GM12878 (cell line): ENCODE data around the gene MVB12B. TPM values are rescaled to one million over a fixed set of nuclear protein-coding genes. Genes with fewer than 3 reads are reported as not detected.

Experiments
- ATAC-seq: fragments of 200-7000 bp; cut with Tn5 transposase; 3 replicates; pipeline ENCODE4 v1.9.1; 2020; ENCODE audit warnings: mild to moderate bottlenecking, moderate library complexity
- BruUV-seq: library from RNA; stranded (reverse); fragments of 400-500 nt; replicated peaks from 2 replicates; lab custom pipeline; 2021; lab: Mats Ljungman, UMichigan
- CTCF ChIA-PET: fragments of 300-600 bp; sonication (Branson Sonifier 250); formaldehyde crosslinking; extraction: SDS; loops from one replicate; lab custom pipeline; 2021; ENCODE audit warnings: inconsistent platforms; lab: Yijun Ruan, JAX
- POLR2A ChIA-PET: fragments of 350-600 bp; formaldehyde crosslinking; extraction: SDS; loops from one replicate; lab custom pipeline; 2021; ENCODE audit warnings: inconsistent platforms; lab: Charles Lee
- RAD21 ChIA-PET: fragments of 300-600 bp; sonication (Branson Sonifier 250); formaldehyde crosslinking; loops from one replicate; lab custom pipeline; 2023; ENCODE audit warnings: antibody characterized with exemption; ENCODE audit not compliant: unreplicated experiment; lab: Charles Lee
- SMC1A ChIA-PET: fragments of 300-600 bp; sonication (Branson Sonifier 250); formaldehyde crosslinking; loops from one replicate; lab custom pipeline; 2023; ENCODE audit not compliant: unreplicated experiment, uncharacterized antibody; lab: Charles Lee
- DNase-seq: peaks from one replicate; pipeline ENCODE4 v3.0.0-alpha.2; 2011; ENCODE audit warnings: low read depth, low spot score
- FAIRE-seq: peaks from 3 replicates; lab custom pipeline; 2011; peaks lifted over from hg19 to GRCh38; lab: Jason Lieb, UNC
- H2AFZ ChIP-seq: 2 replicates; pipeline ENCODE4 v1.6.0; 2011; ENCODE audit warnings: low read depth, low read length, control low read depth; ENCODE audit not compliant: control insufficient read depth
- H3K27ac ChIP-seq: 2 replicates; pipeline ENCODE4 v1.5.1; 2011; ENCODE audit warnings: control low read depth; ENCODE audit not compliant: control insufficient read depth, insufficient read depth
- H3K27me3 ChIP-seq, 2 experiments: replicated peaks in 1 of 2; 2 replicates each; pipeline versions ENCODE4 v1.6.0 to v1.6.1; 2011; ENCODE audit warnings: low read length in 1 of 2; ENCODE audit not compliant: control insufficient read depth in 2 of 2, insufficient read depth in 2 of 2
- H3K36me3 ChIP-seq, 2 experiments: 2 replicates each; pipeline ENCODE4 v1.5.1; 2011; ENCODE audit warnings: low read length in 1 of 2; ENCODE audit not compliant: control insufficient read depth in 2 of 2, insufficient read depth in 2 of 2
- H3K4me1 ChIP-seq: 2 replicates; pipeline ENCODE4 v1.6.1; 2011; ENCODE audit warnings: mild to moderate bottlenecking, low read length, moderate library complexity, mixed read lengths; ENCODE audit not compliant: control insufficient read depth, insufficient read depth
- H3K4me2 ChIP-seq: 2 replicates; pipeline ENCODE4 v1.6.0; 2011; ENCODE audit warnings: control low read depth; ENCODE audit not compliant: control insufficient read depth, insufficient read depth
- H3K4me3 ChIP-seq: fragments of 200-600 bp; sonication (generic); 2 replicates; pipeline ENCODE4 v1.5.1; 2016
- H3K79me2 ChIP-seq: 2 replicates; pipeline ENCODE4 v1.6.0; 2011; ENCODE audit warnings: low read length; ENCODE audit not compliant: control insufficient read depth, insufficient read depth
- H3K9ac ChIP-seq: 2 replicates; pipeline ENCODE4 v1.8.0; 2011; ENCODE audit warnings: low read length, control low read depth, mixed read lengths; ENCODE audit not compliant: control insufficient read depth, insufficient read depth
- H3K9me3 ChIP-seq: replicated peaks from 3 replicates; pipeline ENCODE4 v1.5.1; 2011; ENCODE audit warnings: mild to moderate bottlenecking, low read length; ENCODE audit not compliant: control insufficient read depth, insufficient read depth
- H4K20me1 ChIP-seq: 2 replicates; pipeline ENCODE4 v1.6.0; 2011; ENCODE audit not compliant: control insufficient read depth, insufficient read depth
- ATF7 ChIP-seq: fragments of 450-650 bp; IDR thresholded peaks from 2 replicates; pipeline ENCODE4 v1.6.1; 2016; ENCODE audit warnings: low read depth, mild to moderate bottlenecking
- ETV6 ChIP-seq, 2 experiments: fragments of 450-650 bp in 1 of 2; IDR thresholded peaks in 1 of 2; conservative IDR thresholded peaks in 1 of 2; 2 replicates each; pipeline ENCODE4 v1.6.1; 2014; ENCODE audit warnings: antibody characterized with exemption in 1 of 2, borderline replicate concordance in 1 of 2, low read depth in 1 of 2, mild to moderate bottlenecking in 1 of 2, moderate library complexity in 1 of 2
- EZH2 ChIP-seq: IDR thresholded peaks from 2 replicates; pipeline ENCODE4 v1.6.1; 2012; ENCODE audit warnings: low read depth, mild to moderate bottlenecking, control low read depth, inconsistent platforms, low read length, borderline replicate concordance; ENCODE audit not compliant: control insufficient read depth
- NFXL1 ChIP-seq: fragments of 450-650 bp; IDR thresholded peaks from 2 replicates; pipeline ENCODE4 v1.6.1; 2017; ENCODE audit warnings: antibody characterized with exemption, mild to moderate bottlenecking, borderline replicate concordance
- NFYB ChIP-seq: IDR thresholded peaks from 2 replicates; pipeline ENCODE4 v1.6.1; 2011; ENCODE audit warnings: low read depth, mild to moderate bottlenecking, low read length, improper control_type of control experiment, moderate library complexity; ENCODE audit not compliant: insufficient read depth
- SMAD5 ChIP-seq: IDR thresholded peaks from 2 replicates; pipeline ENCODE4 v1.6.1; 2016; ENCODE audit warnings: antibody characterized with exemption, low read depth
- ZNF217 ChIP-seq: fragments of 450-650 bp; IDR thresholded peaks from 2 replicates; pipeline ENCODE4 v1.6.1; 2017; ENCODE audit warnings: antibody characterized with exemption, mild to moderate bottlenecking
- WGBS: methylation state at CpG from one replicate; pipeline ENCODE4 v1.1.6; 2016; ENCODE audit warnings: low lambda C conversion rate; ENCODE audit not compliant: insufficient replicate concordance, insufficient coverage; ENCODE audit errors: missing lambda C conversion rate; 5-methylcytosine and 5-hydroxymethylcytosine counted together
- in situ Hi-C: fragments of 300-500 bp; cut with MboI; formaldehyde crosslinking; loops from 9 replicates; pipeline ENCODE4 v1.14.3; 2018; ENCODE audit warnings: mixed read lengths
- intact Hi-C: fragments of 100-400 bp; cut with micrococcal nuclease; formaldehyde crosslinking; loops from one replicate; pipeline ENCODE4 v1.14.2; 2022; ENCODE audit not compliant: unreplicated experiment
- polyA plus RNA-seq, 11 experiments: library from polyadenylated mRNA; depleted of rRNA in 4 of 11; unstranded in 6 of 11; stranded (reverse) in 5 of 11; fragments of >200 nt; fragmentation: Nextera tagmentation in 4 of 11; fragmentation: Illumina TruSeq in 1 of 11; extraction: Ambion mirVana in 4 of 11; extraction: Trizol in 1 of 11; gene quantifications; 1 replicate in 1 of 11; 2 replicates in 10 of 11; pipeline versions ENCODE4 v1.2.1 to v1.2.3, GENCODE V29; 2011 to 2016; ENCODE audit warnings: inconsistent platforms in 2 of 11, missing spikeins in 2 of 11, low read depth in 1 of 11
- total RNA-seq, 4 experiments: library from RNA; depleted of rRNA in 3 of 4; stranded (reverse); fragments of >200 nt in 3 of 4; fragmentation: Illumina TruSeq in 1 of 4; extraction: Trizol in 1 of 4; gene quantifications; 2 replicates each; pipeline versions ENCODE4 v1.2.1 to v1.2.3, GENCODE V29; 2013 to 2021
- TF ChIP-seq, protein P1 (sequence below): fragments of 450-650 bp; formaldehyde crosslinking; IDR thresholded peaks from 2 replicates; pipeline ENCODE4 v1.4.0; 2020; ENCODE audit warnings: mild to moderate bottlenecking, moderate library complexity
- TF ChIP-seq, protein P2 (sequence below): fragments of 450-650 bp; IDR thresholded peaks from 2 replicates; pipeline ENCODE4 v1.6.1; 2017; ENCODE audit warnings: mild to moderate bottlenecking, moderate library complexity
- TF ChIP-seq, protein P3 (sequence below): fragments of 450-650 bp; IDR thresholded peaks from 2 replicates; pipeline ENCODE4 v1.6.1; 2017; ENCODE audit warnings: antibody characterized with exemption, mild to moderate bottlenecking, moderate library complexity

MVB12B gene
- total and polyA plus RNA-seq, 10 of the 15 experiments (the other 5 are each of a cell fraction or from before 2014, with no cell fraction given): 0.08 TPM; not detected in 9

DNA sequence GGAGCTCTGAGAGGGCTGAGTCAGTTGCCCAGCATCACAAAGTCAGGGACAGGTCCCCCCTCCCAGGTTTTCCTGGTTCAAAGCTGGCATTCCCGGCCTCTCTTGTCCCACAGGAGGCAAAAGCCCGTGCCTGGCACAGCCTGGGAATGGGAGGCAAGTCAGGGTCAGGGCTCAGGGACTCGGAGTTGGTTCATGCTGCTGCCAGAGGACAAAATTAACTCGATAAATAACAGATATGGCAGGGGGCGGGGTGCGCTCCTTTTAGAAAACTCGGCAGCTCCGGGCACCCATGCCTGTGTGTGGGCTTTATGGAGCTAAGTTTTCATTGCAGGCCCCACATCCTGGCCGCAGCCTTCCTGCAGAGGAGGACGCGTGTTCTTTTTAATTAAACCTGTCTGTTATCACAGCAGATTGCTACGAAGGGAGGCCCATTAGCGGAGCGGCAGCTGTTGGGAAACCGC is 224.3 kb downstream of the MVB12B start (continued):
- TF ChIP-seq, protein P1, sequence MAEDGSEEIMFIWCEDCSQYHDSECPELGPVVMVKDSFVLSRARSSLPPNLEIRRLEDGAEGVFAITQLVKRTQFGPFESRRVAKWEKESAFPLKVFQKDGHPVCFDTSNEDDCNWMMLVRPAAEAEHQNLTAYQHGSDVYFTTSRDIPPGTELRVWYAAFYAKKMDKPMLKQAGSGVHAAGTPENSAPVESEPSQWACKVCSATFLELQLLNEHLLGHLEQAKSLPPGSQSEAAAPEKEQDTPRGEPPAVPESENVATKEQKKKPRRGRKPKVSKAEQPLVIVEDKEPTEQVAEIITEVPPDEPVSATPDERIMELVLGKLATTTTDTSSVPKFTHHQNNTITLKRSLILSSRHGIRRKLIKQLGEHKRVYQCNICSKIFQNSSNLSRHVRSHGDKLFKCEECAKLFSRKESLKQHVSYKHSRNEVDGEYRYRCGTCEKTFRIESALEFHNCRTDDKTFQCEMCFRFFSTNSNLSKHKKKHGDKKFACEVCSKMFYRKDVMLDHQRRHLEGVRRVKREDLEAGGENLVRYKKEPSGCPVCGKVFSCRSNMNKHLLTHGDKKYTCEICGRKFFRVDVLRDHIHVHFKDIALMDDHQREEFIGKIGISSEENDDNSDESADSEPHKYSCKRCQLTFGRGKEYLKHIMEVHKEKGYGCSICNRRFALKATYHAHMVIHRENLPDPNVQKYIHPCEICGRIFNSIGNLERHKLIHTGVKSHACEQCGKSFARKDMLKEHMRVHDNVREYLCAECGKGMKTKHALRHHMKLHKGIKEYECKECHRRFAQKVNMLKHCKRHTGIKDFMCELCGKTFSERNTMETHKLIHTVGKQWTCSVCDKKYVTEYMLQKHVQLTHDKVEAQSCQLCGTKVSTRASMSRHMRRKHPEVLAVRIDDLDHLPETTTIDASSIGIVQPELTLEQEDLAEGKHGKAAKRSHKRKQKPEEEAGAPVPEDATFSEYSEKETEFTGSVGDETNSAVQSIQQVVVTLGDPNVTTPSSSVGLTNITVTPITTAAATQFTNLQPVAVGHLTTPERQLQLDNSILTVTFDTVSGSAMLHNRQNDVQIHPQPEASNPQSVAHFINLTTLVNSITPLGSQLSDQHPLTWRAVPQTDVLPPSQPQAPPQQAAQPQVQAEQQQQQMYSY (CRISPR knock-in tag): no peak
- TF ChIP-seq, all 136 proteins: peak for 0

GRCh38 chr9:126551812-126552211 is 225.2 kb downstream of the MVB12B start:
- POLR2A ChIA-PET: no interaction called here
- WGBS: 44% methylated on average over 6 of the region's 6 CpGs
- Histone ChIP-seq H4K20me1 (no peaks in the 10 kb centered on the region), H3K27me3 (no peaks in the 10 kb centered on the region), H3K9ac (no peak overlapping the region), H3K4me3 (no peak overlapping the region), H2AFZ (no peak overlapping the region), H3K4me1 (no peaks in the 10 kb centered on the region), H3K79me2 (no peaks in the 10 kb centered on the region), H3K9me3 (no peaks in the 10 kb centered on the region; the same call in 2 of the 3 replicates), H3K36me3 (no peaks in the 10 kb centered on the region), H3K27ac (no peak overlapping the region), H3K4me2 (no peak overlapping the region)
- ATAC-seq: no peak
- in situ Hi-C loops: no loop called here
- no peak for FAIRE-seq
- CTCF ChIA-PET: interaction anchor here (0.6 to 1.4 kb wide), 4 partner anchors 39 to 98 kb away, joined by 3 read pairs; no protein-coding TSS in a partner anchor
- DNase-seq: no peak
- BruUV-seq: no TSS peak
- SMC1A ChIA-PET: no interaction called here
- intact Hi-C loops: no loop called here
- RAD21 ChIA-PET: interaction anchor here (0.7 kb wide), 1 partner anchor 29 kb away, joined by 3 read pairs; no protein-coding TSS in a partner anchor
- TF ChIP-seq NFYB: no peak
- TF ChIP-seq, protein P2, sequence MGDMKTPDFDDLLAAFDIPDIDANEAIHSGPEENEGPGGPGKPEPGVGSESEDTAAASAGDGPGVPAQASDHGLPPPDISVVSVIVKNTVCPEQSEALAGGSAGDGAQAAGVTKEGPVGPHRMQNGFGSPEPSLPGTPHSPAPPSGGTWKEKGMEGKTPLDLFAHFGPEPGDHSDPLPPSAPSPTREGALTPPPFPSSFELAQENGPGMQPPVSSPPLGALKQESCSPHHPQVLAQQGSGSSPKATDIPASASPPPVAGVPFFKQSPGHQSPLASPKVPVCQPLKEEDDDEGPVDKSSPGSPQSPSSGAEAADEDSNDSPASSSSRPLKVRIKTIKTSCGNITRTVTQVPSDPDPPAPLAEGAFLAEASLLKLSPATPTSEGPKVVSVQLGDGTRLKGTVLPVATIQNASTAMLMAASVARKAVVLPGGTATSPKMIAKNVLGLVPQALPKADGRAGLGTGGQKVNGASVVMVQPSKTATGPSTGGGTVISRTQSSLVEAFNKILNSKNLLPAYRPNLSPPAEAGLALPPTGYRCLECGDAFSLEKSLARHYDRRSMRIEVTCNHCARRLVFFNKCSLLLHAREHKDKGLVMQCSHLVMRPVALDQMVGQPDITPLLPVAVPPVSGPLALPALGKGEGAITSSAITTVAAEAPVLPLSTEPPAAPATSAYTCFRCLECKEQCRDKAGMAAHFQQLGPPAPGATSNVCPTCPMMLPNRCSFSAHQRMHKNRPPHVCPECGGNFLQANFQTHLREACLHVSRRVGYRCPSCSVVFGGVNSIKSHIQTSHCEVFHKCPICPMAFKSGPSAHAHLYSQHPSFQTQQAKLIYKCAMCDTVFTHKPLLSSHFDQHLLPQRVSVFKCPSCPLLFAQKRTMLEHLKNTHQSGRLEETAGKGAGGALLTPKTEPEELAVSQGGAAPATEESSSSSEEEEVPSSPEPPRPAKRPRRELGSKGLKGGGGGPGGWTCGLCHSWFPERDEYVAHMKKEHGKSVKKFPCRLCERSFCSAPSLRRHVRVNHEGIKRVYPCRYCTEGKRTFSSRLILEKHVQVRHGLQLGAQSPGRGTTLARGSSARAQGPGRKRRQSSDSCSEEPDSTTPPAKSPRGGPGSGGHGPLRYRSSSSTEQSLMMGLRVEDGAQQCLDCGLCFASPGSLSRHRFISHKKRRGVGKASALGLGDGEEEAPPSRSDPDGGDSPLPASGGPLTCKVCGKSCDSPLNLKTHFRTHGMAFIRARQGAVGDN: no peak
- no peak for TF ChIP-seq EZH2
- TF ChIP-seq SMAD5: no peak
- no peak for TF ChIP-seq ATF7
- no peak for TF ChIP-seq NFXL1
- TF ChIP-seq ZNF217: no peak
- TF ChIP-seq, protein P3, sequence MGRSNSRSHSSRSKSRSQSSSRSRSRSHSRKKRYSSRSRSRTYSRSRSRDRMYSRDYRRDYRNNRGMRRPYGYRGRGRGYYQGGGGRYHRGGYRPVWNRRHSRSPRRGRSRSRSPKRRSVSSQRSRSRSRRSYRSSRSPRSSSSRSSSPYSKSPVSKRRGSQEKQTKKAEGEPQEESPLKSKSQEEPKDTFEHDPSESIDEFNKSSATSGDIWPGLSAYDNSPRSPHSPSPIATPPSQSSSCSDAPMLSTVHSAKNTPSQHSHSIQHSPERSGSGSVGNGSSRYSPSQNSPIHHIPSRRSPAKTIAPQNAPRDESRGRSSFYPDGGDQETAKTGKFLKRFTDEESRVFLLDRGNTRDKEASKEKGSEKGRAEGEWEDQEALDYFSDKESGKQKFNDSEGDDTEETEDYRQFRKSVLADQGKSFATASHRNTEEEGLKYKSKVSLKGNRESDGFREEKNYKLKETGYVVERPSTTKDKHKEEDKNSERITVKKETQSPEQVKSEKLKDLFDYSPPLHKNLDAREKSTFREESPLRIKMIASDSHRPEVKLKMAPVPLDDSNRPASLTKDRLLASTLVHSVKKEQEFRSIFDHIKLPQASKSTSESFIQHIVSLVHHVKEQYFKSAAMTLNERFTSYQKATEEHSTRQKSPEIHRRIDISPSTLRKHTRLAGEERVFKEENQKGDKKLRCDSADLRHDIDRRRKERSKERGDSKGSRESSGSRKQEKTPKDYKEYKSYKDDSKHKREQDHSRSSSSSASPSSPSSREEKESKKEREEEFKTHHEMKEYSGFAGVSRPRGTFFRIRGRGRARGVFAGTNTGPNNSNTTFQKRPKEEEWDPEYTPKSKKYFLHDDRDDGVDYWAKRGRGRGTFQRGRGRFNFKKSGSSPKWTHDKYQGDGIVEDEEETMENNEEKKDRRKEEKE: no peak
- TF ChIP-seq ETV6 (conservative IDR thresholded peaks at IDR 0.05 in 1 of 2, IDR thresholded peaks at IDR 0.05 in 1 of 2; ENCODE audit: borderline replicate concordance in 1 of 2, low read depth in 1 of 2): no peak
